ENCODE measurements around the gene RAB5B. TPM values are rescaled to one million over a fixed set of nuclear protein-coding genes. Genes with fewer than 3 reads are reported as not detected.

Gene RAB5B
- total RNA-seq, 1 experiment from 2014 or later, result 44.5 TPM

DNA sequence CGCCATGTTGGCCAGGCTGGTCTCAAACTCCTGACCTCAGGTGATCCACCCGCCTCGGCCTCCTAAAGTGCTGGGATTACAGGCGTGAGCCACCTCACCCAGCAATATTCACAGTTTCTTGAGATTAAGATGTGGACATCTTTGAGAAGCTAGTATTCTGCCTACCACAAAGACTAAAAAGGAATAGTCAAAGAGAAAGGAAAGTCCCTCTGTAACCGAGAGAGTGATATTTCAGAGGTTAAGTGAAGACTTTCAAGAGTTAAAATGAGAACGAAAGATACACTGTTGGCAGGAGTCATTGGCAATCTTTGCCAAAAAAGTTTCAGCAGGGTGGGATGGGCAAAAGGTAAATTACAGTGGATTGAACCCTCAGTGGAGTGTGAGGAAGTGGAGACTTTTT lies 27.3 kb upstream of the RAB5B start:
- no peak overlapping the region for H3K4me3 ChIP-seq (replicated peaks in 1 of 2; ENCODE audit: low read depth in 1 of 2, low read length in 2 of 2)

More for the DNA sequence above, 27.3 kb upstream of the RAB5B start:
- H3K4me2 ChIP-seq (ENCODE audit: low read length), result no peak overlapping the region
- no peak for ATAC-seq
- no peaks in the 10 kb centered on the region for H3K9me2 ChIP-seq (ENCODE audit: insufficient read depth)
- POLR2A ChIA-PET, result no interaction called here
- no peaks in the 10 kb centered on the region for H3K27me3 ChIP-seq (ENCODE audit: insufficient read depth, low read length)
- no peak overlapping the region for H3K9ac ChIP-seq (ENCODE audit: low read length)
- no peaks in the 10 kb centered on the region for H3K79me2 ChIP-seq (ENCODE audit: insufficient read depth, low read length)
- H2AFZ ChIP-seq (ENCODE audit: low read depth, low read length, poor library complexity, severe bottlenecking), result no peak overlapping the region
- RAD21 ChIA-PET (ENCODE audit: low non-redundant PET in 1 of 2, low total read pairs in 2 of 2, uncharacterized antibody in 2 of 2, unreplicated experiment in 2 of 2), result no interaction called here
- H3K27ac ChIP-seq (ENCODE audit: low read depth, low read length), result no peak overlapping the region
- intact Hi-C loops (cut with micrococcal nuclease), result no loop called here
- H3K36me3 ChIP-seq (ENCODE audit: control insufficient read depth in 1 of 2, insufficient read depth in 2 of 2, low read length in 2 of 2), result peaks cover 3 to 6% of the 10 kb centered on the region in 2 experiments; a peak in 3 of 4 replicates
- no peak for DNase-seq (ENCODE audit: low read depth, low spot score)
- H3K4me1 ChIP-seq (ENCODE audit: control insufficient read depth in 1 of 2, insufficient read depth in 2 of 2, low read length in 2 of 2), result no peaks in the 10 kb centered on the region
- H3K9me3 ChIP-seq (ENCODE audit: control insufficient read depth in 1 of 2, insufficient read depth in 1 of 2, low read depth in 1 of 2, low read length in 2 of 2), result no peaks in the 10 kb centered on the region
- TF ChIP-seq ELF1 (IDR thresholded peaks at IDR 0.05; ENCODE audit: borderline replicate concordance, low read depth) (no peak), EZH2 (IDR thresholded peaks at IDR 0.05) (no peak), YY1 (IDR thresholded peaks at IDR 0.05; ENCODE audit: extremely low read depth, insufficient replicate concordance, low read depth, low read length) (no peak), CTCF (IDR thresholded peaks at IDR 0.05 in 2 of 3, conservative IDR thresholded peaks at IDR 0.05 in 1 of 3; ENCODE audit: borderline replicate concordance in 1 of 3, insufficient read depth in 1 of 3, low read depth in 2 of 3, low read length in 2 of 3) (no peak), SIN3A (IDR thresholded peaks at IDR 0.05; ENCODE audit: low read depth) (no peak), ATF3 (IDR thresholded peaks at IDR 0.05) (no peak), ZFX (IDR thresholded peaks at IDR 0.05) (no peak), SRF (IDR thresholded peaks at IDR 0.05; ENCODE audit: low read depth) (no peak), JUND (IDR thresholded peaks at IDR 0.05) (no peak), POLR2A (IDR thresholded peaks at IDR 0.05; ENCODE audit: borderline replicate concordance, extremely low read depth, insufficient read depth, insufficient read length) (no peak), RAD21 (IDR thresholded peaks at IDR 0.05; ENCODE audit: low read depth) (no peak)
- TF ChIP-seq, protein P1, sequence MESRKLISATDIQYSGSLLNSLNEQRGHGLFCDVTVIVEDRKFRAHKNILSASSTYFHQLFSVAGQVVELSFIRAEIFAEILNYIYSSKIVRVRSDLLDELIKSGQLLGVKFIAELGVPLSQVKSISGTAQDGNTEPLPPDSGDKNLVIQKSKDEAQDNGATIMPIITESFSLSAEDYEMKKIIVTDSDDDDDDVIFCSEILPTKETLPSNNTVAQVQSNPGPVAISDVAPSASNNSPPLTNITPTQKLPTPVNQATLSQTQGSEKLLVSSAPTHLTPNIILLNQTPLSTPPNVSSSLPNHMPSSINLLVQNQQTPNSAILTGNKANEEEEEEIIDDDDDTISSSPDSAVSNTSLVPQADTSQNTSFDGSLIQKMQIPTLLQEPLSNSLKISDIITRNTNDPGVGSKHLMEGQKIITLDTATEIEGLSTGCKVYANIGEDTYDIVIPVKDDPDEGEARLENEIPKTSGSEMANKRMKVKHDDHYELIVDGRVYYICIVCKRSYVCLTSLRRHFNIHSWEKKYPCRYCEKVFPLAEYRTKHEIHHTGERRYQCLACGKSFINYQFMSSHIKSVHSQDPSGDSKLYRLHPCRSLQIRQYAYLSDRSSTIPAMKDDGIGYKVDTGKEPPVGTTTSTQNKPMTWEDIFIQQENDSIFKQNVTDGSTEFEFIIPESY (IDR thresholded peaks at IDR 0.05; ENCODE audit: extremely low read depth, insufficient replicate concordance, low read length), result no peak
- BruUV-seq (replicated peaks), result no TSS peak
- CTCF ChIA-PET, result no interaction called here
- no peaks in the 10 kb centered on the region for H4K20me1 ChIP-seq (ENCODE audit: insufficient read depth)
